ENCODE measurements around the gene WDR31.

Gene WDR31

GRCh38 chr9:113328045-113328782 lies 11.9 kb downstream of the WDR31 start:
- Mint-ChIP-seq H3K4me3 (no peak overlapping the region), H3K27me3 (ENCODE audit: low read depth) (no peaks in the 10 kb centered on the region), H3K27ac (no peak overlapping the region), H3K9me3 (no peaks in the 10 kb centered on the region), H3K36me3 (ENCODE audit: low read depth) (no peaks in the 10 kb centered on the region), H3K4me1 (ENCODE audit: low read depth) (no peaks in the 10 kb centered on the region)

- Mint-ChIP-seq H3K36me3 (ENCODE audit: low read depth) (no peaks in the 10 kb centered on the region), H3K4me1 (ENCODE audit: low read depth) (no peaks in the 10 kb centered on the region), H3K27ac (no peak overlapping the region), H3K27me3 (ENCODE audit: low read depth) (no peaks in the 10 kb centered on the region), H3K4me3 (no peak overlapping the region), H3K9me3 (no peaks in the 10 kb centered on the region)
These were observed 13.8 kb downstream of the WDR31 start for GRCh38 chr9:113326230-113326629.

- Mint-ChIP-seq H3K4me1 (ENCODE audit: low read depth) (no peaks in the 10 kb centered on the region), H3K4me3 (no peak overlapping the region), H3K9me3 (no peaks in the 10 kb centered on the region), H3K36me3 (ENCODE audit: low read depth) (no peaks in the 10 kb centered on the region), H3K27ac (no peak overlapping the region), H3K27me3 (ENCODE audit: low read depth) (no peaks in the 10 kb centered on the region)
These were observed 17.4 kb downstream of the WDR31 start for GRCh38 chr9:113322671-113323070.

- Mint-ChIP-seq H3K36me3 (ENCODE audit: low read depth) (no peaks in the 10 kb centered on the region), H3K4me1 (ENCODE audit: low read depth) (no peaks in the 10 kb centered on the region), H3K4me3 (no peak overlapping the region), H3K27me3 (ENCODE audit: low read depth) (no peaks in the 10 kb centered on the region), H3K9me3 (no peaks in the 10 kb centered on the region), H3K27ac (no peak overlapping the region)
These were observed 20.0 kb downstream of the WDR31 start for GRCh38 chr9:113320051-113320450.

- Mint-ChIP-seq H3K36me3 (ENCODE audit: low read depth) (no peaks in the 10 kb centered on the region), H3K4me1 (ENCODE audit: low read depth) (no peaks in the 10 kb centered on the region), H3K27me3 (ENCODE audit: low read depth) (no peaks in the 10 kb centered on the region), H3K9me3 (no peaks in the 10 kb centered on the region), H3K27ac (no peak overlapping the region), H3K4me3 (no peak overlapping the region)
These were observed 21.0 kb downstream of the WDR31 start for GRCh38 chr9:113319054-113319453.

GRCh38 chr9:113317777-113318176 lies 22.3 kb downstream of the WDR31 start:
- H3K27ac Mint-ChIP-seq: no peak overlapping the region
- no peaks in the 10 kb centered on the region for H3K9me3 Mint-ChIP-seq

GRCh38 chr9:113316030-113316429 lies 24.0 kb downstream of the WDR31 start:
- no peak overlapping the region for H3K27ac Mint-ChIP-seq
- no peak overlapping the region for H3K4me3 Mint-ChIP-seq
- no peaks in the 10 kb centered on the region for H3K4me1 Mint-ChIP-seq (ENCODE audit: low read depth)
- H3K27me3 Mint-ChIP-seq (ENCODE audit: low read depth): no peaks in the 10 kb centered on the region
- no peaks in the 10 kb centered on the region for H3K9me3 Mint-ChIP-seq
- H3K36me3 Mint-ChIP-seq (ENCODE audit: low read depth): no peaks in the 10 kb centered on the region

More at GRCh38 chr9:113317777-113318176, 22.3 kb downstream of the WDR31 start:
- Mint-ChIP-seq H3K27me3 (ENCODE audit: low read depth) (no peaks in the 10 kb centered on the region), H3K36me3 (ENCODE audit: low read depth) (no peaks in the 10 kb centered on the region), H3K4me3 (no peak overlapping the region), H3K4me1 (ENCODE audit: low read depth) (no peaks in the 10 kb centered on the region)

GRCh38 chr9:113315231-113315630 lies 24.8 kb downstream of the WDR31 start:
- H3K4me3 Mint-ChIP-seq: no peak overlapping the region

GRCh38 chr9:113313261-113313660 lies 26.8 kb downstream of the WDR31 start:
- no peaks in the 10 kb centered on the region for H3K36me3 Mint-ChIP-seq (ENCODE audit: low read depth)
- no peaks in the 10 kb centered on the region for H3K9me3 Mint-ChIP-seq
- H3K4me1 Mint-ChIP-seq (ENCODE audit: low read depth): no peaks in the 10 kb centered on the region
- no peak overlapping the region for H3K27ac Mint-ChIP-seq
- no peaks in the 10 kb centered on the region for H3K27me3 Mint-ChIP-seq (ENCODE audit: low read depth)
- no peak overlapping the region for H3K4me3 Mint-ChIP-seq

More at GRCh38 chr9:113315231-113315630, 24.8 kb downstream of the WDR31 start:
- Mint-ChIP-seq H3K27me3 (ENCODE audit: low read depth) (no peaks in the 10 kb centered on the region), H3K9me3 (no peaks in the 10 kb centered on the region), H3K27ac (no peak overlapping the region), H3K36me3 (ENCODE audit: low read depth) (no peaks in the 10 kb centered on the region), H3K4me1 (ENCODE audit: low read depth) (no peaks in the 10 kb centered on the region)

GRCh38 chr9:113311961-113312360 lies 28.1 kb downstream of the WDR31 start:
- Mint-ChIP-seq H3K4me1 (ENCODE audit: low read depth) (no peaks in the 10 kb centered on the region), H3K9me3 (no peaks in the 10 kb centered on the region), H3K36me3 (ENCODE audit: low read depth) (no peaks in the 10 kb centered on the region), H3K27me3 (ENCODE audit: low read depth) (no peaks in the 10 kb centered on the region), H3K4me3 (no peak overlapping the region), H3K27ac (no peak overlapping the region)

- Mint-ChIP-seq H3K9me3 (no peaks in the 10 kb centered on the region), H3K4me1 (ENCODE audit: low read depth) (no peaks in the 10 kb centered on the region), H3K27ac (no peak overlapping the region), H3K27me3 (ENCODE audit: low read depth) (no peaks in the 10 kb centered on the region), H3K36me3 (ENCODE audit: low read depth) (no peaks in the 10 kb centered on the region), H3K4me3 (no peak overlapping the region)
These were observed 29.5 kb downstream of the WDR31 start for GRCh38 chr9:113310538-113310937.

GRCh38 chr9:113309204-113309813 lies 30.8 kb downstream of the WDR31 start:
- H3K4me1 Mint-ChIP-seq (ENCODE audit: low read depth): no peaks in the 10 kb centered on the region
- no peaks in the 10 kb centered on the region for H3K36me3 Mint-ChIP-seq (ENCODE audit: low read depth)
- no peaks in the 10 kb centered on the region for H3K27me3 Mint-ChIP-seq (ENCODE audit: low read depth)
- no peaks in the 10 kb centered on the region for H3K9me3 Mint-ChIP-seq
- no peak overlapping the region for H3K4me3 Mint-ChIP-seq
- H3K27ac Mint-ChIP-seq: no peak overlapping the region

GRCh38 chr9:113307396-113307975 lies 32.6 kb downstream of the WDR31 start:
- no peak overlapping the region for H3K27ac Mint-ChIP-seq
- peaks cover 6% of the 10 kb centered on the region for H3K27me3 Mint-ChIP-seq (ENCODE audit: low read depth)
- H3K36me3 Mint-ChIP-seq (ENCODE audit: low read depth): no peaks in the 10 kb centered on the region
- no peak overlapping the region for H3K4me3 Mint-ChIP-seq
- no peaks in the 10 kb centered on the region for H3K4me1 Mint-ChIP-seq (ENCODE audit: low read depth)
- no peaks in the 10 kb centered on the region for H3K9me3 Mint-ChIP-seq

GRCh38 chr9:113306566-113306965 lies 33.5 kb downstream of the WDR31 start:
- no peak overlapping the region for H3K4me3 Mint-ChIP-seq
- H3K36me3 Mint-ChIP-seq (ENCODE audit: low read depth): no peaks in the 10 kb centered on the region
- peaks cover 6% of the 10 kb centered on the region for H3K27me3 Mint-ChIP-seq (ENCODE audit: low read depth)
- H3K4me1 Mint-ChIP-seq (ENCODE audit: low read depth): no peaks in the 10 kb centered on the region
- H3K9me3 Mint-ChIP-seq: no peaks in the 10 kb centered on the region
- no peak overlapping the region for H3K27ac Mint-ChIP-seq

- H3K4me3 Mint-ChIP-seq: no peak within 1 kb of the TSS
- peaks cover 17% of the 10 kb centered on the region for H3K27me3 Mint-ChIP-seq (ENCODE audit: low read depth)
- peaks cover 1% of the 10 kb centered on the region for H3K4me1 Mint-ChIP-seq (ENCODE audit: low read depth)
- no peaks in the 10 kb centered on the region for H3K36me3 Mint-ChIP-seq (ENCODE audit: low read depth)
- H3K9me3 Mint-ChIP-seq: no peaks in the 10 kb centered on the region
- H3K27ac Mint-ChIP-seq: no peak within 1 kb of the TSS
These were observed 37.2 kb downstream of the WDR31 start, which contains the start of gene RNF183 for GRCh38 chr9:113302792-113303418. Gene RNF183 (minus strand): TSS chr9:113303376. CDS start chr9:113298184, 5,192 bp downstream.
